Right lobe of liver (tissue), 6 donors: ENCODE measurements around the gene S1PR3. TPM values are rescaled to one million over a fixed set of nuclear protein-coding genes. Genes with fewer than 3 reads are reported as not detected.

Experiments
- ATAC-seq, 4 donors: fragments of 200-7000 bp; cut with Tn5 transposase; one replicate each; pipeline ENCODE4 v1.9.1; 2020; ENCODE audit warnings: mild to moderate bottlenecking in 4 of 4, moderate library complexity in 4 of 4
- DNase-seq, 3 donors: peaks; one replicate each; pipeline ENCODE4 v3.0.0-alpha.2; 2020
- H3K27ac ChIP-seq, 3 donors: fragments of 200-600 bp; one replicate each; pipeline ENCODE4 v1.8.0; 2022
- H3K27me3 ChIP-seq, 2 donors: fragments of 200-600 bp; one replicate each; pipeline ENCODE4 v1.8.0; 2022
- H3K36me3 ChIP-seq, 4 donors: fragments of 200-600 bp; sonication (generic) in 1 of 4; one replicate each; pipeline versions ENCODE4 v1.5.1 to v1.8.0; 2017 to 2022; ENCODE audit warnings: control low read depth in 1 of 4
- H3K4me1 ChIP-seq, 4 donors: fragments of 200-600 bp; sonication (generic) in 1 of 4; one replicate each; pipeline versions ENCODE4 v1.5.1 to v1.8.0; 2017 to 2022; ENCODE audit warnings: control low read depth in 1 of 4
- H3K4me3 ChIP-seq, 3 donors: fragments of 200-600 bp; one replicate each; pipeline ENCODE4 v1.8.0; 2022
- H3K9me3 ChIP-seq, 4 donors: fragments of 200-600 bp; sonication (generic) in 1 of 4; one replicate each; pipeline versions ENCODE4 v1.5.1 to v1.8.0; 2017 to 2022; ENCODE audit warnings: control low read depth in 1 of 4
- POLR2A ChIP-seq: fragments of 450-650 bp; IDR thresholded peaks from one replicate; pipeline ENCODE4 v1.6.1; 2017; ENCODE audit warnings: antibody characterized with exemption, mild to moderate bottlenecking
- WGBS: methylation state at CpG from one replicate; pipeline ENCODE4 v1.1.6; 2018; ENCODE audit warnings: low coverage, low lambda C conversion rate; ENCODE audit not compliant: insufficient coverage; ENCODE audit errors: missing lambda C conversion rate; 5-methylcytosine and 5-hydroxymethylcytosine counted together
- intact Hi-C, 2 donors: fragments of 100-400 bp; cut with DNase I; formaldehyde crosslinking; loops; one replicate each; pipeline versions ENCODE4 v1.11.2 to v1.14.1; 2022
- total RNA-seq, 6 experiments: library from RNA; depleted of rRNA in 2 of 6; stranded (reverse); fragments of >200 nt in 2 of 6; fragmentation: NEBNext Ultra II Directional in 3 of 6; extraction: Animal tissue kit (Norgen Biotek cat#: 25700) in 3 of 6; gene quantifications; one replicate each; pipeline versions ENCODE4 v1.1.0 to v1.2.4, GENCODE V29; 2016 to 2023
- TF ChIP-seq, protein P1 (sequence below), 4 donors: fragments of 200-600 bp in 3 of 4; fragments of 450-650 bp in 1 of 4; IDR thresholded peaks; one replicate each; pipeline versions ENCODE4 v1.5.1 to v1.8.0; 2016 to 2022; ENCODE audit warnings: antibody characterized with exemption in 4 of 4, mild to moderate bottlenecking in 2 of 4
- donor health status: DM: no; HTN: yes; CAD: no.
- donor health status: DM: no; HTN: no; CAD: no.
- donor health status: DM: no; HTN: no; CAD: no.
- donor health status: DM: no; HTN: yes; CAD: no.
- donor health status: DM: no; HTN: yes; CAD: no.

S1PR3 gene
- total RNA-seq, 6 experiments from 2014 or later, result 1.0 to 9.5 (median 5.0) TPM

GRCh38 chr9:88993871-88994460, 2.7 kb downstream of the S1PR3 start:
- peak overlapping the region in 2 of 3 donors; percentile 8 to 34 for H3K27ac ChIP-seq

GRCh38 chr9:88994469-88995199, 3.4 kb downstream of the S1PR3 start:
- Histone ChIP-seq H3K27ac (no peak overlapping the region), H3K27me3 (peaks cover 0 to 6% of the 10 kb centered on the region in 2 donors), H3K36me3 (no peaks in the 10 kb centered on the region), H3K4me1 (peaks cover 0 to 29% (median 0%) of the 10 kb centered on the region in 4 donors), H3K4me3 (no peak overlapping the region), H3K9me3 (no peaks in the 10 kb centered on the region)
- TF ChIP-seq, protein P1, sequence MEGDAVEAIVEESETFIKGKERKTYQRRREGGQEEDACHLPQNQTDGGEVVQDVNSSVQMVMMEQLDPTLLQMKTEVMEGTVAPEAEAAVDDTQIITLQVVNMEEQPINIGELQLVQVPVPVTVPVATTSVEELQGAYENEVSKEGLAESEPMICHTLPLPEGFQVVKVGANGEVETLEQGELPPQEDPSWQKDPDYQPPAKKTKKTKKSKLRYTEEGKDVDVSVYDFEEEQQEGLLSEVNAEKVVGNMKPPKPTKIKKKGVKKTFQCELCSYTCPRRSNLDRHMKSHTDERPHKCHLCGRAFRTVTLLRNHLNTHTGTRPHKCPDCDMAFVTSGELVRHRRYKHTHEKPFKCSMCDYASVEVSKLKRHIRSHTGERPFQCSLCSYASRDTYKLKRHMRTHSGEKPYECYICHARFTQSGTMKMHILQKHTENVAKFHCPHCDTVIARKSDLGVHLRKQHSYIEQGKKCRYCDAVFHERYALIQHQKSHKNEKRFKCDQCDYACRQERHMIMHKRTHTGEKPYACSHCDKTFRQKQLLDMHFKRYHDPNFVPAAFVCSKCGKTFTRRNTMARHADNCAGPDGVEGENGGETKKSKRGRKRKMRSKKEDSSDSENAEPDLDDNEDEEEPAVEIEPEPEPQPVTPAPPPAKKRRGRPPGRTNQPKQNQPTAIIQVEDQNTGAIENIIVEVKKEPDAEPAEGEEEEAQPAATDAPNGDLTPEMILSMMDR (IDR thresholded peaks at IDR 0.05), result no peak
- TF ChIP-seq POLR2A, result no peak
- intact Hi-C loops, result no loop called here
- ATAC-seq (no peak), DNase-seq (no peak)
- 63% methylated on average over 8 of the region's 9 CpGs for WGBS

More at GRCh38 chr9:88993871-88994460, 2.7 kb downstream of the S1PR3 start:
- ATAC-seq (no peak), DNase-seq (no peak)
- peaks cover 0 to 29% (median 0%) of the 10 kb centered on the region in 4 donors for H3K4me1 ChIP-seq
- H3K36me3 ChIP-seq, result no peaks in the 10 kb centered on the region
- peaks cover 0 to 6% of the 10 kb centered on the region in 2 donors for H3K27me3 ChIP-seq
- WGBS, result 88% methylated on average over 9 of the region's 14 CpGs
- no peak overlapping the region for H3K4me3 ChIP-seq
- no peak for TF ChIP-seq POLR2A
- TF ChIP-seq, protein P1 (IDR thresholded peaks at IDR 0.05), result no peak
- no peaks in the 10 kb centered on the region for H3K9me3 ChIP-seq
- intact Hi-C loops, result no loop called here

GRCh38 chr9:88995200-88995577, 3.9 kb downstream of the S1PR3 start:
- no peak overlapping the region for H3K27ac ChIP-seq
- ATAC-seq (no peak), DNase-seq (no peak)
- no peaks in the 10 kb centered on the region for H3K9me3 ChIP-seq
- no peaks in the 10 kb centered on the region for H3K36me3 ChIP-seq
- H3K27me3 ChIP-seq, result peaks cover 0 to 6% of the 10 kb centered on the region in 2 donors
- intact Hi-C loops, result no loop called here
- H3K4me1 ChIP-seq, result peaks cover 0 to 29% (median 0%) of the 10 kb centered on the region in 4 donors
- no peak for TF ChIP-seq POLR2A
- TF ChIP-seq, protein P1 (IDR thresholded peaks at IDR 0.05), result no peak
- H3K4me3 ChIP-seq, result no peak overlapping the region
- WGBS, result 72% methylated on average over 6 of the region's 6 CpGs

DNA sequence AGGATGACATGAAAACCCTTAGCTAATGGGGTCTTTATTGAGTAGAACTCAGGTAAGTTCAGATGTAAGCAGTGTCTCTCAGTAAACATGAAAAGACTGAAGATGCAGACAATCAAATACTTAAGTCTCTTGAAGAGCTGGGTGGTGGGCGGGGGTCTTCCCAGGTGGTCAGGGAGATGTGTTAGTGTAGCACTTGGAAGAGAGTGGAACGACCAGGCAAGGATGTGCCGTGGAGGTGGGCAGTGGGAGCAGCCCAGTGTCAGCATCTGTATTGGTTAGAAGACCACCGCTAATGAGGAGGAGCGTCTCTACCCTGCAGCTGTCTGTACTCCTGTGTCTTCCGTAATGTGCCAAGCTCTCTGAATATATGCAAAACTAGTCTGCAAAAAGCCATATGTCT, 4.4 kb downstream of the S1PR3 start:
- H3K27me3 ChIP-seq, result peaks cover 0 to 6% of the 10 kb centered on the region in 2 donors
- TF ChIP-seq, protein P1 (IDR thresholded peaks at IDR 0.05), result no peak
- no peak for TF ChIP-seq POLR2A
- no peaks in the 10 kb centered on the region for H3K9me3 ChIP-seq
- intact Hi-C loops, result no loop called here
- no peak overlapping the region for H3K27ac ChIP-seq
- 76% methylated on average over 6 of the region's 6 CpGs for WGBS
- no peak overlapping the region for H3K4me3 ChIP-seq
- peaks cover 0 to 29% (median 0%) of the 10 kb centered on the region in 4 donors for H3K4me1 ChIP-seq
- H3K36me3 ChIP-seq, result no peaks in the 10 kb centered on the region
- DNase-seq, result no peak
- ATAC-seq, result no peak
